Stimulated activated CD8-positive, alpha-beta memory T cell treated with anti-CD3 and anti-CD28 coated beads, Interleukin-12 subunit alpha, Interleukin-12 subunit beta, amount 100 ng/mL, for 24 hours (primary cell): Measurements from ENCODE around the gene RGMA.
"Not testable (repeated sequence)": the region's sequence is repeated elsewhere in the genome, so short reads cannot be mapped to it uniquely, and the experiment has no call there.

Experiments used
- DNase-seq: peaks from one replicate; pipeline ENCODE4 v3.0.0-alpha.2; 2020; ENCODE audit errors: extremely low read depth

The RGMA gene

GRCh38 chr15:93048426-93048721 is 40.6 kb downstream of the RGMA start:
- DNase-seq = no peak

GRCh38 chr15:93047621-93048425 is 41.2 kb downstream of the RGMA start:
- no peak for DNase-seq

GRCh38 chr15:93046721-93047120 is 42.3 kb downstream of the RGMA start:
- DNase-seq = no peak

GRCh38 chr15:93046120-93046519 is 42.9 kb downstream of the RGMA start:
- no peak for DNase-seq

- DNase-seq = no peak
Measured at GRCh38 chr15:93045191-93045785, 43.7 kb downstream of the RGMA start.

- no peak for DNase-seq
Measured at GRCh38 chr15:93044301-93045190, 44.5 kb downstream of the RGMA start.

- no peak for DNase-seq
Measured at GRCh38 chr15:93043621-93044300, 45.2 kb downstream of the RGMA start.

- DNase-seq = no peak
Measured at GRCh38 chr15:93042691-93043378, 46.2 kb downstream of the RGMA start.

- DNase-seq = no peak
Measured at GRCh38 chr15:93042211-93042610, 46.8 kb downstream of the RGMA start.

- no peak for DNase-seq
Measured at GRCh38 chr15:93041159-93041547, 47.9 kb downstream of the RGMA start.

GRCh38 chr15:93040288-93041158 is 48.5 kb downstream of the RGMA start:
- DNase-seq = no peak

- DNase-seq = not testable (repeated sequence)
Measured at GRCh38 chr15:93039562-93040287, 49.3 kb downstream of the RGMA start.

- DNase-seq = no peak
Measured at GRCh38 chr15:93037820-93038705, 50.9 kb downstream of the RGMA start.

GRCh38 chr15:93036951-93037819 is 51.8 kb downstream of the RGMA start:
- DNase-seq = no peak

- DNase-seq = no peak
Measured at GRCh38 chr15:93035953-93036810, 52.8 kb downstream of the RGMA start.

GRCh38 chr15:93035092-93035915 is 53.7 kb downstream of the RGMA start:
- DNase-seq = no peak
